Keratinocyte (primary cell): ENCODE data around the gene NFKBIL1. TPM values are rescaled to one million over a fixed set of nuclear protein-coding genes. Genes with fewer than 3 reads are reported as not detected.

Source experiments
- DNase-seq: peaks from one replicate; pipeline ENCODE4 v3.0.0-alpha.2; 2011; ENCODE audit warnings: low read depth, missing footprints, low spot score
- FAIRE-seq: peaks from 2 replicates; lab custom pipeline; 2011; peaks lifted over from hg19 to GRCh38; lab: Jason Lieb, UNC
- H2AFZ ChIP-seq: 2 replicates; pipeline ENCODE4 v1.6.0; 2012; ENCODE audit warnings: low read length, control low read depth, inconsistent platforms; ENCODE audit not compliant: control insufficient read depth
- H3K27ac ChIP-seq: 2 replicates; pipeline ENCODE4 v1.5.1; 2011; ENCODE audit warnings: low read length; ENCODE audit not compliant: control insufficient read depth, insufficient read depth
- H3K27me3 ChIP-seq: 3 replicates; pipeline ENCODE4 v1.6.0; 2011; ENCODE audit warnings: low read length; ENCODE audit not compliant: control insufficient read depth, insufficient read depth; ENCODE audit errors: extremely low read depth
- H3K36me3 ChIP-seq, 2 experiments: 2 replicates in 1 of 2; 3 replicates in 1 of 2; pipeline ENCODE4 v1.5.1; 2011; ENCODE audit warnings: low read length in 2 of 2, mild to moderate bottlenecking in 1 of 2; ENCODE audit not compliant: control insufficient read depth in 2 of 2, insufficient read depth in 2 of 2; ENCODE audit errors: extremely low read depth in 1 of 2
- H3K4me1 ChIP-seq: 3 replicates; pipeline ENCODE4 v1.5.1; 2011; ENCODE audit warnings: low read length; ENCODE audit not compliant: control insufficient read depth, insufficient read depth; ENCODE audit errors: extremely low read depth
- H3K4me2 ChIP-seq: 3 replicates; pipeline ENCODE4 v1.6.0; 2011; ENCODE audit warnings: low read depth, low read length; ENCODE audit not compliant: control insufficient read depth, insufficient read depth; ENCODE audit errors: extremely low read depth
- H3K4me3 ChIP-seq, 3 experiments: fragments of 200-600 bp in 1 of 3; sonication (generic) in 1 of 3; 2 replicates in 2 of 3; 3 replicates in 1 of 3; pipeline ENCODE4 v1.5.1; 2011 to 2016; ENCODE audit warnings: low read length in 3 of 3, mild to moderate bottlenecking in 3 of 3, control low read depth in 2 of 3, inconsistent platforms in 1 of 3, low read depth in 1 of 3, mixed read lengths in 1 of 3, mixed run types in 1 of 3, moderate library complexity in 1 of 3; ENCODE audit not compliant: control insufficient read depth in 2 of 3, insufficient read depth in 2 of 3; ENCODE audit errors: extremely low read depth in 1 of 3
- H3K79me2 ChIP-seq: 2 replicates; pipeline ENCODE4 v1.6.0; 2012; ENCODE audit warnings: low read length; ENCODE audit not compliant: control insufficient read depth, insufficient read depth
- H3K9ac ChIP-seq: 3 replicates; pipeline ENCODE4 v1.6.0; 2011; ENCODE audit warnings: low read length; ENCODE audit not compliant: control insufficient read depth, insufficient read depth; ENCODE audit errors: extremely low read depth
- H3K9me1 ChIP-seq: 3 replicates; pipeline ENCODE4 v1.6.0; 2011; ENCODE audit warnings: low read length; ENCODE audit not compliant: control insufficient read depth, insufficient read depth; ENCODE audit errors: extremely low read depth
- H3K9me3 ChIP-seq: 2 replicates; pipeline ENCODE4 v1.5.1; 2012; ENCODE audit warnings: low read depth, low read length; ENCODE audit not compliant: control insufficient read depth
- H4K20me1 ChIP-seq: 3 replicates; pipeline ENCODE4 v1.6.0; 2011; ENCODE audit warnings: low read length; ENCODE audit not compliant: control insufficient read depth, insufficient read depth; ENCODE audit errors: extremely low read depth
- CTCF ChIP-seq, 3 experiments: IDR thresholded peaks in 1 of 3; conservative IDR thresholded peaks in 1 of 3; optimal IDR thresholded peaks in 1 of 3; 2 replicates in 2 of 3; 3 replicates in 1 of 3; pipeline versions ENCODE3 to v1.5.1; 2011; ENCODE audit warnings: low read length in 3 of 3, mild to moderate bottlenecking in 3 of 3, moderate library complexity in 2 of 3, control low read depth in 1 of 3, inconsistent platforms in 1 of 3; ENCODE audit not compliant: insufficient read depth in 2 of 3; ENCODE audit errors: extremely low read depth in 1 of 3
- EZH2 ChIP-seq: IDR thresholded peaks from one replicate; pipeline ENCODE4 v1.6.1; 2012; ENCODE audit warnings: inconsistent platforms, mild to moderate bottlenecking, low read length, moderate library complexity
- dilution Hi-C: fragments of 300-500 bp; cut with MboI; formaldehyde crosslinking; loops from one replicate; pipeline ENCODE4 v1.7.0; 2020; ENCODE audit warnings: low sequenced_read_pairs; ENCODE audit not compliant: extremely low pct_ligation_motif_present
- polyA plus RNA-seq, 5 experiments: library from polyadenylated mRNA; depleted of rRNA in 3 of 5; stranded (reverse) in 3 of 5; stranded (forward) in 1 of 5; unstranded in 1 of 5; fragments of >200 nt; gene quantifications; 1 replicate in 1 of 5; 2 replicates in 3 of 5; 3 replicates in 1 of 5; pipeline versions ENCODE4 v1.2.1 to v1.2.3, GENCODE V29; 2011 to 2012; ENCODE audit warnings: missing spikeins in 2 of 5, low read depth in 1 of 5, low replicate concordance in 1 of 5

NFKBIL1 gene
- polyA plus RNA-seq, 1 donor (not counting 4 experiments of a cell fraction or from before 2014, with no cell fraction given): 4.8 TPM

- Histone ChIP-seq H3K79me2 (no peaks in the 10 kb centered on the region), H4K20me1 (no peaks in the 10 kb centered on the region), H3K4me1 (no peaks in the 10 kb centered on the region), H3K9me1 (no peaks in the 10 kb centered on the region), H3K27me3 (no peaks in the 10 kb centered on the region), H3K27ac (no peak overlapping the region), H3K36me3 (no peaks in the 10 kb centered on the region), H3K9me3 (no peaks in the 10 kb centered on the region), H3K9ac (no peak overlapping the region), H3K4me3 (no peak overlapping the region), H3K4me2 (no peak overlapping the region), H2AFZ (no peak overlapping the region)
- no peak for DNase-seq
- dilution Hi-C loops: no loop called here
- no peak for TF ChIP-seq CTCF (optimal IDR thresholded peaks at IDR 0.05 in 1 of 3, IDR thresholded peaks at IDR 0.05 in 1 of 3, conservative IDR thresholded peaks at IDR 0.05 in 1 of 3; ENCODE audit: extremely low read depth in 1 of 3, insufficient read depth in 2 of 3, low read length in 3 of 3)
- FAIRE-seq: no peak
These were observed 21.1 kb downstream of the NFKBIL1 start for GRCh38 chr6:31568537-31568961.

GRCh38 chr6:31569861-31570536 is 22.6 kb downstream of the NFKBIL1 start:
- Histone ChIP-seq H3K9me3 (no peaks in the 10 kb centered on the region), H4K20me1 (no peaks in the 10 kb centered on the region), H3K4me1 (peaks cover under 1% of the 10 kb centered on the region), H2AFZ (no peak overlapping the region), H3K27ac (no peak overlapping the region), H3K4me2 (no peak overlapping the region), H3K36me3 (no peaks in the 10 kb centered on the region), H3K9me1 (no peaks in the 10 kb centered on the region), H3K27me3 (no peaks in the 10 kb centered on the region), H3K79me2 (no peaks in the 10 kb centered on the region), H3K4me3 (no peak overlapping the region), H3K9ac (no peak overlapping the region)
- no peak for DNase-seq
- dilution Hi-C loops: no loop called here
- no peak for FAIRE-seq
- TF ChIP-seq CTCF (optimal IDR thresholded peaks at IDR 0.05 in 1 of 3, IDR thresholded peaks at IDR 0.05 in 1 of 3, conservative IDR thresholded peaks at IDR 0.05 in 1 of 3; ENCODE audit: extremely low read depth in 1 of 3, insufficient read depth in 2 of 3, low read length in 3 of 3) (no peak), EZH2 (no peak)
